HepG2 (cell line): ENCODE data around the gene HAPLN2. TPM values are rescaled to one million over a fixed set of nuclear protein-coding genes. Genes with fewer than 3 reads are reported as not detected.
"Not testable (repeated sequence)": the region's sequence is repeated elsewhere in the genome, so short reads cannot be mapped to it uniquely, and the experiment has no call there.

Experiments used
- ATAC-seq: fragments of 200-7000 bp; cut with Tn5 transposase; 3 replicates; pipeline ENCODE4 v1.9.1; 2020; ENCODE audit warnings: mild to moderate bottlenecking, moderate library complexity
- BruUV-seq: library from RNA; stranded (reverse); fragments of 400-500 nt; replicated peaks from 2 replicates; lab custom pipeline; 2021; lab: Mats Ljungman, UMichigan
- CTCF ChIA-PET: fragments of 300-600 bp; formaldehyde crosslinking; extraction: SDS; loops from one replicate; lab custom pipeline; 2021; ENCODE audit warnings: low total read pairs, inconsistent platforms, low intra/inter-chr PET ratio; lab: Yijun Ruan, JAX
- POLR2A ChIA-PET: fragments of 350-600 bp; sonication (Branson Sonifier 250); formaldehyde crosslinking; loops from one replicate; lab custom pipeline; 2020; ENCODE audit warnings: antibody characterized with exemption, inconsistent platforms; lab: Yijun Ruan, JAX
- DNase-seq: peaks from one replicate; pipeline ENCODE4 v3.0.0-alpha.2; 2015; ENCODE audit warnings: low spot score
- FAIRE-seq: peaks from 3 replicates; lab custom pipeline; 2011; peaks lifted over from hg19 to GRCh38; lab: Jason Lieb, UNC
- H2AFZ ChIP-seq: one replicate; pipeline ENCODE4 v1.6.1; 2011; ENCODE audit warnings: low read length, inconsistent platforms
- H3K27ac ChIP-seq: fragments of 300-600 bp; 3 replicates; pipeline ENCODE4 v1.8.0; 2011; ENCODE audit warnings: mixed run types, mild to moderate bottlenecking, mixed read lengths, low read length, inconsistent platforms; ENCODE audit not compliant: insufficient read depth; ENCODE audit errors: extremely low read length
- H3K27me3 ChIP-seq, 2 experiments: fragments of 200-600 bp in 1 of 2; 2 replicates in 1 of 2; 3 replicates in 1 of 2; pipeline versions ENCODE4 v1.6.0 to v1.8.0; 2011; ENCODE audit warnings: low read length in 2 of 2, mild to moderate bottlenecking in 2 of 2, moderate library complexity in 2 of 2, inconsistent platforms in 1 of 2; ENCODE audit not compliant: insufficient read depth in 2 of 2, control insufficient read depth in 1 of 2
- H3K36me3 ChIP-seq, 2 experiments: fragments of 200-600 bp in 1 of 2; replicated peaks in 1 of 2; 2 replicates in 1 of 2; 3 replicates in 1 of 2; pipeline versions ENCODE4 v1.5.1 to v1.8.0; 2011; ENCODE audit warnings: low read length in 2 of 2, inconsistent platforms in 1 of 2; ENCODE audit not compliant: insufficient read depth in 2 of 2, control insufficient read depth in 1 of 2
- H3K4me1 ChIP-seq: 2 replicates; pipeline ENCODE4 v1.5.1; 2012; ENCODE audit warnings: low read length, inconsistent platforms; ENCODE audit not compliant: insufficient read depth
- H3K4me2 ChIP-seq: 2 replicates; pipeline ENCODE4 v1.6.0; 2011; ENCODE audit warnings: low read depth, low read length, inconsistent platforms
- H3K4me3 ChIP-seq, 3 experiments: fragments of 200-600 bp in 1 of 3; sonication (generic), shearing (Covaris generic) in 1 of 3; replicated peaks in 1 of 3; 2 replicates each; pipeline ENCODE4 v1.5.1; 2011 to 2016; ENCODE audit warnings: low read length in 3 of 3, inconsistent platforms in 2 of 3, low read depth in 2 of 3, mild to moderate bottlenecking in 2 of 3, control low read depth in 1 of 3, mixed read lengths in 1 of 3; ENCODE audit not compliant: insufficient read depth in 1 of 3
- H3K79me2 ChIP-seq: one replicate; pipeline ENCODE4 v1.6.1; 2011; ENCODE audit warnings: low read length, inconsistent platforms; ENCODE audit not compliant: insufficient read depth
- H3K9ac ChIP-seq: 2 replicates; pipeline ENCODE4 v1.6.0; 2011; ENCODE audit warnings: mild to moderate bottlenecking, low read depth, low read length, inconsistent platforms; ENCODE audit not compliant: insufficient read depth
- H3K9me3 ChIP-seq: 2 replicates; pipeline ENCODE4 v1.5.1; 2012; ENCODE audit warnings: mild to moderate bottlenecking, low read length
- H4K20me1 ChIP-seq: 2 replicates; pipeline ENCODE4 v1.6.0; 2011; ENCODE audit warnings: inconsistent platforms, mild to moderate bottlenecking, low read length, moderate library complexity; ENCODE audit not compliant: insufficient read depth
- AHR ChIP-seq: IDR thresholded peaks from 2 replicates; pipeline ENCODE4 v1.6.1; 2018; ENCODE audit warnings: missing genetic modification reagents, missing compliant biosample characterization
- GABPA ChIP-seq, 2 experiments: IDR thresholded peaks; 2 replicates each; pipeline ENCODE4 v1.6.1; 2011 to 2016; ENCODE audit warnings: low read depth in 2 of 2, low read length in 1 of 2, missing biosample characterization in 1 of 2, missing genetic modification characterization in 1 of 2
- HNRNPH1 ChIP-seq: fragments of 200-400 bp; formaldehyde crosslinking; optimal IDR thresholded peaks from 2 replicates; pipeline ENCODE3; 2017; ENCODE audit warnings: mild to moderate bottlenecking, low read depth, low read length
- RAD21 ChIP-seq: fragments of 450-650 bp; formaldehyde crosslinking; IDR thresholded peaks from 2 replicates; pipeline ENCODE4 v1.5.0; 2020; ENCODE audit warnings: mild to moderate bottlenecking
- RFXAP ChIP-seq: sonication (generic); formaldehyde crosslinking; IDR thresholded peaks from 2 replicates; pipeline ENCODE4 v1.4.0; 2020; ENCODE audit warnings: missing genetic modification reagents, borderline replicate concordance
- TAF15 ChIP-seq: fragments of 200-400 bp; formaldehyde crosslinking; IDR thresholded peaks from one replicate; pipeline ENCODE4 v1.6.1; 2018; ENCODE audit warnings: mild to moderate bottlenecking, low read depth, low read length; ENCODE audit not compliant: poor library complexity, severe bottlenecking
- THAP11 ChIP-seq: IDR thresholded peaks from 2 replicates; pipeline ENCODE4 v1.6.1; 2016; ENCODE audit warnings: missing biosample characterization, missing genetic modification reagents
- TOPORS ChIP-seq: sonication (generic); formaldehyde crosslinking; IDR thresholded peaks from 2 replicates; pipeline ENCODE4 v1.8.0; 2023; ENCODE audit warnings: mild to moderate bottlenecking, missing genetic modification reagents
- ZNF235 ChIP-seq: sonication (generic); formaldehyde crosslinking; IDR thresholded peaks from 2 replicates; pipeline ENCODE4 v1.8.1; 2023; ENCODE audit warnings: mild to moderate bottlenecking, missing genetic modification reagents, borderline replicate concordance
- ZNF264 ChIP-seq: sonication (generic); formaldehyde crosslinking; IDR thresholded peaks from 2 replicates; pipeline ENCODE4 v1.4.0; 2020; ENCODE audit warnings: missing genetic modification reagents
- ZNF432 ChIP-seq: sonication (generic); formaldehyde crosslinking; IDR thresholded peaks from 2 replicates; pipeline ENCODE4 v1.5.0; 2020; ENCODE audit warnings: missing genetic modification reagents, mild to moderate bottlenecking, borderline replicate concordance
- ZNF720 ChIP-seq: sonication (generic); formaldehyde crosslinking; IDR thresholded peaks from 2 replicates; pipeline ENCODE4 v1.4.0; 2020; ENCODE audit warnings: missing genetic modification reagents
- ZNF839 ChIP-seq: sonication (generic); formaldehyde crosslinking; IDR thresholded peaks from 2 replicates; pipeline ENCODE4 v1.4.0; 2020; ENCODE audit warnings: missing genetic modification reagents, mild to moderate bottlenecking, borderline replicate concordance
- ZSCAN25 ChIP-seq: sonication (generic); formaldehyde crosslinking; IDR thresholded peaks from 2 replicates; pipeline ENCODE4 v1.8.0; 2022; ENCODE audit warnings: mild to moderate bottlenecking, missing genetic modification reagents
- WGBS: methylation state at CpG from one replicate; pipeline ENCODE4 v1.1.6; 2017; ENCODE audit warnings: low lambda C conversion rate; 5-methylcytosine and 5-hydroxymethylcytosine counted together
- in situ Hi-C: cut with HindIII; loops from 2 replicates; pipeline ENCODE4 v1.10.0; 2017; ENCODE audit warnings: low pct_unique_long_range_greater_than_20kb; ENCODE audit not compliant: extremely low pct_ligation_motif_present
- intact Hi-C: fragments of 100-400 bp; cut with micrococcal nuclease; formaldehyde crosslinking; loops from one replicate; pipeline ENCODE4 v1.10.0; 2022; ENCODE audit not compliant: unreplicated experiment
- polyA plus RNA-seq, 8 experiments: library from polyadenylated mRNA; depleted of rRNA in 3 of 8; stranded (reverse) in 7 of 8; unstranded in 1 of 8; fragments of >200 nt; fragmentation: Illumina TruSeq in 4 of 8; extraction: Trizol in 4 of 8; gene quantifications; 2 replicates each; pipeline versions ENCODE4 v1.2.1 to v1.2.3, GENCODE V29; 2011 to 2016; ENCODE audit warnings: low read depth in 4 of 8, missing spikeins in 1 of 8, mixed read lengths in 1 of 8; ENCODE audit not compliant: insufficient read depth in 1 of 8
- total RNA-seq, 5 experiments: library from RNA; depleted of rRNA; stranded (reverse); fragments of >200 nt; fragmentation: Illumina TruSeq; extraction: Trizol; gene quantifications; 2 replicates each; pipeline ENCODE4 v1.2.3, GENCODE V29; 2016; ENCODE audit warnings: low read depth in 1 of 5
- TF ChIP-seq, protein P1 (sequence below): IDR thresholded peaks from 2 replicates; pipeline ENCODE4 v1.6.1; 2012; ENCODE audit warnings: low read depth, low read length, improper control_type of control experiment
- TF ChIP-seq, protein P2 (sequence below): sonication (generic); formaldehyde crosslinking; IDR thresholded peaks from 2 replicates; pipeline ENCODE4 v1.8.1; 2023; ENCODE audit warnings: missing genetic modification reagents, inconsistent platforms, borderline replicate concordance
- TF ChIP-seq, protein P3 (sequence below): sonication (generic); formaldehyde crosslinking; IDR thresholded peaks from 2 replicates; pipeline ENCODE4 v1.8.1; 2023; ENCODE audit warnings: mild to moderate bottlenecking, moderate library complexity, missing genetic modification reagents

The HAPLN2 gene
- total and polyA plus RNA-seq, 2 of the 13 experiments (the other 11 are each of a cell fraction or from before 2014, with no cell fraction given), result not detected

DNA sequence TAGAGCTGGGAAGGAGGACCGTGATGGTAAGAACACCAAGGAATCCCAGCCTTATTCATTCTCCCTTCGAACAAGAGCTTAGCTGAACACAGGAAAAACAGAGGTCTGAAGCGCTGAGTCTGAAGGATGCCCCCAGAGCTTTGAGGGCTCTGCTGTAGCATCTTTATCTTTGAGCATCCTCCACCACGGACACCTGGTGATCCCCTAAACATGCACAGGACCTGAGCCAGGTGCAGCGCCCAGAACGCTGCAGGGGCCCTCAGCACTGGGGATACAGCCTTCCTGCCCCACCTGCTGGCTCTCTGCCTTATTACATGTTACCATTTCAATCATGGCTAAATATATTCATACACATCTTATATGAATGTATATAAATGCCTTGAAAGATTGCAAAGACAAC lies 10.2 kb upstream of the HAPLN2 start (continued):
- no peak for TF ChIP-seq ZNF839 (CRISPR knock-in tag)
- TF ChIP-seq, protein P1, sequence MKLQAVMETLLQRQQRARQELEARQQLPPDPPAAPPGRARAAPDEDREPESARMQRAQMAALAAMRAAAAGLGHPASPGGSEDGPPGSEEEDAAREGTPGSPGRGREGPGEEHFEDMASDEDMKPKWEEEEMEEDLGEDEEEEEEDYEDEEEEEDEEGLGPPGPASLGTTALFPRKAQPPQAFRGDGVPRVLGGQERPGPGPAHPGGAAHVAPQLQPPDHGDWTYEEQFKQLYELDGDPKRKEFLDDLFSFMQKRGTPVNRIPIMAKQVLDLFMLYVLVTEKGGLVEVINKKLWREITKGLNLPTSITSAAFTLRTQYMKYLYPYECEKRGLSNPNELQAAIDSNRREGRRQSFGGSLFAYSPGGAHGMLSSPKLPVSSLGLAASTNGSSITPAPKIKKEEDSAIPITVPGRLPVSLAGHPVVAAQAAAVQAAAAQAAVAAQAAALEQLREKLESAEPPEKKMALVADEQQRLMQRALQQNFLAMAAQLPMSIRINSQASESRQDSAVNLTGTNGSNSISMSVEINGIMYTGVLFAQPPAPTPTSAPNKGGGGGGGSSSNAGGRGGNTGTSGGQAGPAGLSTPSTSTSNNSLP, result 0 out of 2 replicates have a peak, but pooled peaks have one; percentile 44
- TF ChIP-seq RAD21, result peak; percentile 65
- no peak for TF ChIP-seq ZSCAN25 (CRISPR knock-in tag)
- TF ChIP-seq TOPORS, result no peak
- no peak for TF ChIP-seq ZNF264 (CRISPR knock-in tag)
- no peak for TF ChIP-seq ZNF432 (CRISPR knock-in tag)
- TF ChIP-seq AHR (CRISPR knock-in tag), result no peak
- TF ChIP-seq, protein P2, sequence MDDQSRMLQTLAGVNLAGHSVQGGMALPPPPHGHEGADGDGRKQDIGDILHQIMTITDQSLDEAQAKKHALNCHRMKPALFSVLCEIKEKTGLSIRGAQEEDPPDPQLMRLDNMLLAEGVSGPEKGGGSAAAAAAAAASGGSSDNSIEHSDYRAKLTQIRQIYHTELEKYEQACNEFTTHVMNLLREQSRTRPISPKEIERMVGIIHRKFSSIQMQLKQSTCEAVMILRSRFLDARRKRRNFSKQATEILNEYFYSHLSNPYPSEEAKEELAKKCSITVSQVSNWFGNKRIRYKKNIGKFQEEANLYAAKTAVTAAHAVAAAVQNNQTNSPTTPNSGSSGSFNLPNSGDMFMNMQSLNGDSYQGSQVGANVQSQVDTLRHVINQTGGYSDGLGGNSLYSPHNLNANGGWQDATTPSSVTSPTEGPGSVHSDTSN (CRISPR knock-in tag), result no peak
- no peak for TF ChIP-seq RFXAP (CRISPR knock-in tag)
- TF ChIP-seq, protein P3, sequence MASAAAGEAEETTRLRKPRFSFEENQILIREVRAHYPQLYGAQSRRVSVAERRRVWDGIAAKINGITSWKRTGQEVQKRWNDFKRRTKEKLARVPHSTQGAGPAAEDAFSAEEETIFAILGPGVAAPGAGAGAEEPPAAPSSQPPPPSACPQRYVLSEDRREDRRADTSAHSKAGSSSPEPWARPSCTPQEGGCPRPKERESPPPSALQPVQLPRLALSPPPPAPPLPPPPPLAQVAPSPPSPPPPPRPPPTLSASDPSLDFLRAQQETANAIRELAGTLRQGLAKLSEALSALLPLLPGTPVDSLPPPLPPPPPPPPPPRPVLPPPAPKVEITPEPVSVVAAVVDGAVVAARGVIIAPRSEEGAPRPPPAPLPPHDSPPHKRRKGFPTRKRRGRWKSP (CRISPR knock-in tag), result 0 out of 2 replicates have a peak, but pooled peaks have one; percentile 27
- TF ChIP-seq HNRNPH1, result no peak
- TF ChIP-seq ZNF720, result no peak
- 0 out of 2 replicates have a peak, but pooled peaks have one; percentile 15 for TF ChIP-seq THAP11 (CRISPR knock-in tag)
- TF ChIP-seq TAF15, result no peak
- no peak for TF ChIP-seq ZNF235 (CRISPR knock-in tag)
- TF ChIP-seq GABPA (IDR thresholded peaks at IDR 0.05; ENCODE audit: low read depth, low read length), result no peak
- TF ChIP-seq GABPA (CRISPR knock-in tag; IDR thresholded peaks at IDR 0.05; ENCODE audit: low read depth), result no peak

DNA sequence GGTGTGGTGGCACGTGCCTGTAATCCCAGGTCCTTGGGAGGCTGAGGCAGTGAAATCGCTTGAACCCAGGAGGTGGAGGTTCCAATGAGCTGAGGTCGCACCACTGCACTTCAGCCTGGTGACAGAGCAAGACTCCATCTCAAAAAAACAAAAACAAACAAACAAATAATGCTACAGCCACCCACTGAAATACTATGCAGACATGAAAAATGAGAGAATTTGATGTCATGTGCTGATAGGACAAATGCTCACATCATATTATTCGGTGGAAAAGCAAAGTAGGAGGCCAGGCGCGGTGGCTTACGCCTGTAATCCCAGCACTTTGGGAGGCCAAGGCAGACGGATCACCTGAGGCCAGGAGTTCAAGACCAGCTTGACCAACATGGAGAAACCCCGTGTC lies 9.1 kb upstream of the HAPLN2 start:
- 43% methylated on average over 9 of the region's 9 CpGs for WGBS
- H3K79me2 ChIP-seq, H3K4me3 ChIP-seq, BruUV-seq, H2AFZ ChIP-seq, POLR2A ChIA-PET, DNase-seq, H3K27me3 ChIP-seq, H3K4me2 ChIP-seq, H4K20me1 ChIP-seq, H3K36me3 ChIP-seq, H3K9ac ChIP-seq, intact Hi-C loops, in situ Hi-C loops, ATAC-seq, H3K9me3 ChIP-seq, H3K27ac ChIP-seq, FAIRE-seq: not testable (repeated sequence)
- H3K4me1 ChIP-seq, result peaks cover 27% of the 10 kb centered on the region
- CTCF ChIA-PET, result interaction anchor here (3.5 kb wide), 1 partner anchor 26 kb away, joined by 86 read pairs; no protein-coding TSS in a partner anchor
